ENCODE results near the gene SH3TC1. TPM values are rescaled to one million over a fixed set of nuclear protein-coding genes. Genes with fewer than 3 reads are reported as not detected.

The SH3TC1 gene
- total RNA-seq, 1 donor from 2014 or later: 8.7 TPM

- ATAC-seq (no peak), DNase-seq (no peak)
- intact Hi-C loops (cut with micrococcal nuclease): no loop called here
These were observed 8.2 kb downstream of the SH3TC1 start for GRCh38 chr4:8207314-8207713.

GRCh38 chr4:8208565-8208964, 9.5 kb downstream of the SH3TC1 start:
- intact Hi-C loops (cut with micrococcal nuclease): no loop called here
- DNase-seq (no peak), ATAC-seq (no peak)

- ATAC-seq (no peak), DNase-seq (no peak)
- intact Hi-C loops (cut with micrococcal nuclease): no loop called here
These were observed 10.2 kb downstream of the SH3TC1 start for GRCh38 chr4:8209181-8209874.

GRCh38 chr4:8210010-8210409, 10.9 kb downstream of the SH3TC1 start:
- no peak for DNase-seq
- no peak for ATAC-seq

GRCh38 chr4:8210616-8211015, 11.5 kb downstream of the SH3TC1 start:
- DNase-seq (no peak), ATAC-seq (no peak)
- intact Hi-C loops (cut with micrococcal nuclease): no loop called here

More at GRCh38 chr4:8210010-8210409, 10.9 kb downstream of the SH3TC1 start:
- intact Hi-C loops (cut with micrococcal nuclease): no loop called here

- intact Hi-C loops (cut with micrococcal nuclease): no loop called here
- DNase-seq: no peak
- ATAC-seq: no peak
These were observed 12.2 kb downstream of the SH3TC1 start for GRCh38 chr4:8211251-8211650.

GRCh38 chr4:8211737-8212581, 12.9 kb downstream of the SH3TC1 start:
- intact Hi-C loops (cut with micrococcal nuclease): no loop called here
- no peak for DNase-seq
- ATAC-seq: no peak

GRCh38 chr4:8212622-8213021, 13.5 kb downstream of the SH3TC1 start:
- intact Hi-C loops (cut with micrococcal nuclease): no loop called here
- ATAC-seq (no peak), DNase-seq (no peak)

GRCh38 chr4:8213121-8213520, 14.0 kb downstream of the SH3TC1 start:
- DNase-seq: no peak
- intact Hi-C loops (cut with micrococcal nuclease): no loop called here
- ATAC-seq: no peak

GRCh38 chr4:8214136-8214535, 15.0 kb downstream of the SH3TC1 start:
- no peak for DNase-seq
- intact Hi-C loops (cut with micrococcal nuclease): no loop called here
- ATAC-seq: no peak

GRCh38 chr4:8215001-8215427, 15.9 kb downstream of the SH3TC1 start:
- DNase-seq (no peak), ATAC-seq (peak; percentile 68)
- intact Hi-C loops (cut with micrococcal nuclease): no loop called here

- no peak for ATAC-seq
- intact Hi-C loops (cut with micrococcal nuclease): no loop called here
- DNase-seq: no peak
These were observed 16.8 kb downstream of the SH3TC1 start for GRCh38 chr4:8215641-8216442.

GRCh38 chr4:8216443-8217245, 17.6 kb downstream of the SH3TC1 start:
- DNase-seq: no peak
- intact Hi-C loops (cut with micrococcal nuclease): no loop called here
- ATAC-seq: no peak

GRCh38 chr4:8217246-8217511, 18.1 kb downstream of the SH3TC1 start:
- ATAC-seq (no peak), DNase-seq (no peak)
- intact Hi-C loops (cut with micrococcal nuclease): no loop called here

- DNase-seq (no peak), ATAC-seq (no peak)
- intact Hi-C loops (cut with micrococcal nuclease): no loop called here
These were observed 18.8 kb downstream of the SH3TC1 start for GRCh38 chr4:8217871-8218270.

- no peak for DNase-seq
- no peak for ATAC-seq
- intact Hi-C loops (cut with micrococcal nuclease): no loop called here
These were observed 19.4 kb downstream of the SH3TC1 start for GRCh38 chr4:8218371-8219031.

- peak; percentile 55 for DNase-seq
- intact Hi-C loops (cut with micrococcal nuclease): no loop called here
- peak; percentile 12 for ATAC-seq
These were observed 20.1 kb downstream of the SH3TC1 start for GRCh38 chr4:8219236-8219635.

- no peak for DNase-seq
- no peak for ATAC-seq
- intact Hi-C loops (cut with micrococcal nuclease): no loop called here
These were observed 21.8 kb downstream of the SH3TC1 start for GRCh38 chr4:8220661-8221450.
